Measurements from ENCODE around the gene PMF1.

The PMF1 gene

GRCh38 chr1:156257711-156258110 is 44.9 kb downstream of the PMF1 start:
- no peak for ATAC-seq

DNA sequence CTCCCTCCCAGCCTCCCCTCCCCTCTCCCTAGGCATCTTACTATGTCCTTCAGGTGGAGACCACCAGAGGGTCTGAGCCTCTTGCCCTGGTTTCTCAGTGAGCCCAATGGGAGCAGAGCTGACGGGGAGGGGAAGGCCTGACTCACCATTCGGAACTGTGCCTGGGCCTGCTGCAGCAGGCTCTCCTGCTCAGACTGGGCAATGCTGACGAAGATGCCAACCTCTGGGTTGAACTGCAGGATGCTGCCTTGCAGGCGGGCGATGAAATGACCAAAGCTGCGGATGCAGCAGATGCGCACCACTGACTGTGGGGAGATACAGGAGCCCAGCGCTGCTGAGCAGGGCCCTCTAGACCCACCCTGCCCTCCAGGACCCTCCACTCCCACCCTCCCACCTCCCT is 46.1 kb downstream of the PMF1 start:
- TF ChIP-seq TSHZ2 (CRISPR knock-in tag; IDR thresholded peaks at IDR 0.05) (no peak), CSDC2 (CRISPR knock-in tag; IDR thresholded peaks at IDR 0.05) (no peak), OSR1 (CRISPR knock-in tag; IDR thresholded peaks at IDR 0.05) (no peak), ARNTL (CRISPR knock-in tag; IDR thresholded peaks at IDR 0.05; ENCODE audit: borderline replicate concordance, low read depth) (no peak), ZC3H10 (CRISPR knock-in tag; IDR thresholded peaks at IDR 0.05) (no peak), ZFP30 (CRISPR knock-in tag; IDR thresholded peaks at IDR 0.05) (no peak), ISL1 (CRISPR knock-in tag; IDR thresholded peaks at IDR 0.05) (no peak), SNAI2 (CRISPR knock-in tag; IDR thresholded peaks at IDR 0.05) (no peak), GLIS3 (CRISPR knock-in tag; IDR thresholded peaks at IDR 0.05) (no peak), PPARA (CRISPR knock-in tag; IDR thresholded peaks at IDR 0.05; ENCODE audit: borderline replicate concordance) (no peak), CREB5 (CRISPR knock-in tag; IDR thresholded peaks at IDR 0.05; ENCODE audit: low read depth) (no peak), TCF4 (CRISPR knock-in tag; IDR thresholded peaks at IDR 0.05; ENCODE audit: borderline replicate concordance) (no peak), ZNF8 (CRISPR knock-in tag; IDR thresholded peaks at IDR 0.05) (no peak), ZFP3 (CRISPR knock-in tag; IDR thresholded peaks at IDR 0.05) (no peak), TOX (CRISPR knock-in tag; IDR thresholded peaks at IDR 0.05; ENCODE audit: borderline replicate concordance) (no peak), ZNF565 (CRISPR knock-in tag; conservative IDR thresholded peaks at IDR 0.05; ENCODE audit: low read depth) (no peak), ESRRG (CRISPR knock-in tag; IDR thresholded peaks at IDR 0.05) (no peak)
- TF ChIP-seq, protein P1, sequence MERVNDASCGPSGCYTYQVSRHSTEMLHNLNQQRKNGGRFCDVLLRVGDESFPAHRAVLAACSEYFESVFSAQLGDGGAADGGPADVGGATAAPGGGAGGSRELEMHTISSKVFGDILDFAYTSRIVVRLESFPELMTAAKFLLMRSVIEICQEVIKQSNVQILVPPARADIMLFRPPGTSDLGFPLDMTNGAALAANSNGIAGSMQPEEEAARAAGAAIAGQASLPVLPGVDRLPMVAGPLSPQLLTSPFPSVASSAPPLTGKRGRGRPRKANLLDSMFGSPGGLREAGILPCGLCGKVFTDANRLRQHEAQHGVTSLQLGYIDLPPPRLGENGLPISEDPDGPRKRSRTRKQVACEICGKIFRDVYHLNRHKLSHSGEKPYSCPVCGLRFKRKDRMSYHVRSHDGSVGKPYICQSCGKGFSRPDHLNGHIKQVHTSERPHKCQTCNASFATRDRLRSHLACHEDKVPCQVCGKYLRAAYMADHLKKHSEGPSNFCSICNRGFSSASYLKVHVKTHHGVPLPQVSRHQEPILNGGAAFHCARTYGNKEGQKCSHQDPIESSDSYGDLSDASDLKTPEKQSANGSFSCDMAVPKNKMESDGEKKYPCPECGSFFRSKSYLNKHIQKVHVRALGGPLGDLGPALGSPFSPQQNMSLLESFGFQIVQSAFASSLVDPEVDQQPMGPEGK (CRISPR knock-in tag; IDR thresholded peaks at IDR 0.05; ENCODE audit: borderline replicate concordance): no peak
- no peak for ATAC-seq

More at GRCh38 chr1:156257711-156258110, 44.9 kb downstream of the PMF1 start:
- TF ChIP-seq ZFP3 (CRISPR knock-in tag; IDR thresholded peaks at IDR 0.05): no peak

DNA sequence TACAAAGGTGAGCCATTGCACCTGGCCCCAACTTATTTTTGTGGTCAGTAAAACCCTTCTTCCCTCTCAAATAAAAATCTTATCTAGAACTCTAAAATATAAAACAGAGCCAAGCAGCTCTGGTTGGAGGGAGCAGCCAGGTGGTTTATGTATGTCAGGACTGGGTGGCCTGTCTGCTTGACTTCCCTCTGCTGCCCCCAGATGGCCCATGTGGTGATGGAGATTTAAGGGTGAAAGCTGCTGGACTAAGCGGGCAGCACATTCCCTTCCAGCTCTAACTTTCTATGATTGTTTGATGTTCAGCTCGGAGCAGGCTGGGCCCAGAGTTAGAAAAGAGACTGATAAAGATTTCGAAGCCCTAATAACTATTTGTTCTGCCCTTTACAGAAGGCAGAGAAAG is 47.0 kb downstream of the PMF1 start:
- ATAC-seq: peak; percentile 60

GRCh38 chr1:156260896-156261295 is 48.1 kb downstream of the PMF1 start:
- TF ChIP-seq BACH2 (CRISPR knock-in tag; IDR thresholded peaks at IDR 0.05; ENCODE audit: borderline replicate concordance): no peak
- TF ChIP-seq, protein P2, sequence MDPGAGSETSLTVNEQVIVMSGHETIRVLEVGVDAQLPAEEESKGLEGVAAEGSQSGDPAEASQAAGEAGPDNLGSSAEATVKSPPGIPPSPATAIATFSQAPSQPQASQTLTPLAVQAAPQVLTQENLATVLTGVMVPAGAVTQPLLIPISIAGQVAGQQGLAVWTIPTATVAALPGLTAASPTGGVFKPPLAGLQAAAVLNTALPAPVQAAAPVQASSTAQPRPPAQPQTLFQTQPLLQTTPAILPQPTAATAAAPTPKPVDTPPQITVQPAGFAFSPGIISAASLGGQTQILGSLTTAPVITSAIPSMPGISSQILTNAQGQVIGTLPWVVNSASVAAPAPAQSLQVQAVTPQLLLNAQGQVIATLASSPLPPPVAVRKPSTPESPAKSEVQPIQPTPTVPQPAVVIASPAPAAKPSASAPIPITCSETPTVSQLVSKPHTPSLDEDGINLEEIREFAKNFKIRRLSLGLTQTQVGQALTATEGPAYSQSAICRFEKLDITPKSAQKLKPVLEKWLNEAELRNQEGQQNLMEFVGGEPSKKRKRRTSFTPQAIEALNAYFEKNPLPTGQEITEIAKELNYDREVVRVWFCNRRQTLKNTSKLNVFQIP (CRISPR knock-in tag; IDR thresholded peaks at IDR 0.05; ENCODE audit: borderline replicate concordance, low read depth): no peak
- no peak for TF ChIP-seq OSR1 (CRISPR knock-in tag; IDR thresholded peaks at IDR 0.05)
- no peak for TF ChIP-seq ZC3H10 (CRISPR knock-in tag; IDR thresholded peaks at IDR 0.05)
- no peak for TF ChIP-seq SNAI2 (CRISPR knock-in tag; IDR thresholded peaks at IDR 0.05)
- TF ChIP-seq TSHZ2 (CRISPR knock-in tag; IDR thresholded peaks at IDR 0.05): no peak
- no peak for TF ChIP-seq ZFP30 (CRISPR knock-in tag; IDR thresholded peaks at IDR 0.05)
- TF ChIP-seq ISL1 (CRISPR knock-in tag; IDR thresholded peaks at IDR 0.05): no peak
- no peak for TF ChIP-seq ZNF565 (CRISPR knock-in tag; conservative IDR thresholded peaks at IDR 0.05; ENCODE audit: low read depth)
- no peak for TF ChIP-seq ZFP3 (CRISPR knock-in tag; IDR thresholded peaks at IDR 0.05)
- TF ChIP-seq GLIS3 (CRISPR knock-in tag; IDR thresholded peaks at IDR 0.05): no peak
- no peak for TF ChIP-seq TOX (CRISPR knock-in tag; IDR thresholded peaks at IDR 0.05; ENCODE audit: borderline replicate concordance)
- TF ChIP-seq CREB5 (CRISPR knock-in tag; IDR thresholded peaks at IDR 0.05; ENCODE audit: low read depth): no peak
- TF ChIP-seq ESRRG (CRISPR knock-in tag; IDR thresholded peaks at IDR 0.05): no peak
- ATAC-seq: no peak

More for the DNA sequence above, 47.0 kb downstream of the PMF1 start:
- no peak for TF ChIP-seq ZFP3 (CRISPR knock-in tag; IDR thresholded peaks at IDR 0.05)

Data from SK-N-SH treated with all-trans-retinoic acid at 6 μM for 48 hours (cell line).